Measurements from ENCODE around the gene LDAH.

- TF ChIP-seq EZH2 (IDR thresholded peaks at IDR 0.05; ENCODE audit: low read length, unreplicated experiment) (no peak), CTCF (conservative IDR thresholded peaks at IDR 0.05; ENCODE audit: low read depth, low read length) (no peak)
Measured at GRCh38 chr2:20687260-20687832, 135.6 kb downstream of the LDAH start.
